ENCODE results near the gene SUCO.

Gene SUCO

DNA sequence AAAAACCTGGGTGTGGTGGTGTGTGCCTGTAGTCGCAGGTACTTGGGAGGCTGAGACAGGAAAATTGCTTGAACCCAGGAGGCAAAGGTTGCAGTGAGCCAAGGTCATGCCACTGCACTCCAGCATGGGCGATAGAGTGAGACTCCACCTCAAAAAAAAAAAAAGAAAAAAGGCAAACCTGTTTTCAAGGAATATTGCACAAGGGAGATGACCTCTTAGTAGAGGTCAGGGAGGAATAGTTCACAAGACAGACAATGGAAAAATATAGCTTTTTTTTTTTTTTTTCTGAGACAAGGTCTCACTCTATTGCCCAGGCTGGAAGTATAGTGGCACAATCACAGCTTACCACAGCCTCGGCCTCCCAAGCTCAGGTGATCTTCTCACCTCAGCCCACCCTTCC lies 22.5 kb upstream of the SUCO start:
- ChIA-PET CTCF (no interaction called here), POLR2A (interaction anchor here (1.9 kb wide), 1 partner anchor 22 kb away, joined by 4 read pairs; no protein-coding TSS in a partner anchor)
- DNase-seq (ENCODE audit: extremely low spot score) = no peak
- TF ChIP-seq, protein P1, sequence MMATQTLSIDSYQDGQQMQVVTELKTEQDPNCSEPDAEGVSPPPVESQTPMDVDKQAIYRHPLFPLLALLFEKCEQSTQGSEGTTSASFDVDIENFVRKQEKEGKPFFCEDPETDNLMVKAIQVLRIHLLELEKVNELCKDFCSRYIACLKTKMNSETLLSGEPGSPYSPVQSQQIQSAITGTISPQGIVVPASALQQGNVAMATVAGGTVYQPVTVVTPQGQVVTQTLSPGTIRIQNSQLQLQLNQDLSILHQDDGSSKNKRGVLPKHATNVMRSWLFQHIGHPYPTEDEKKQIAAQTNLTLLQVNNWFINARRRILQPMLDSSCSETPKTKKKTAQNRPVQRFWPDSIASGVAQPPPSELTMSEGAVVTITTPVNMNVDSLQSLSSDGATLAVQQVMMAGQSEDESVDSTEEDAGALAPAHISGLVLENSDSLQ (IDR thresholded peaks at IDR 0.05) = no peak
- TF ChIP-seq TARDBP (IDR thresholded peaks at IDR 0.05) = no peak
- TF ChIP-seq CTBP1 (IDR thresholded peaks at IDR 0.05; ENCODE audit: borderline replicate concordance) = no peak
- TF ChIP-seq FOXK2 (IDR thresholded peaks at IDR 0.05) = no peak
- TF ChIP-seq SUZ12 (IDR thresholded peaks at IDR 0.05) = no peak

GRCh38 chr1:172512591-172512990 lies 20.4 kb upstream of the SUCO start:
- CTCF ChIA-PET = no interaction called here
- TF ChIP-seq NFRKB (IDR thresholded peaks at IDR 0.05) (no peak), CTBP1 (IDR thresholded peaks at IDR 0.05; ENCODE audit: borderline replicate concordance) (no peak), HDGF (IDR thresholded peaks at IDR 0.05; ENCODE audit: borderline replicate concordance) (no peak), FOXA1 (IDR thresholded peaks at IDR 0.05) (no peak), SUZ12 (IDR thresholded peaks at IDR 0.05) (no peak), ELF4 (IDR thresholded peaks at IDR 0.05) (no peak), FOXK2 (IDR thresholded peaks at IDR 0.05) (no peak), BHLHE40 (IDR thresholded peaks at IDR 0.05; ENCODE audit: borderline replicate concordance) (no peak), LEF1 (IDR thresholded peaks at IDR 0.05; ENCODE audit: borderline replicate concordance) (no peak), FOXM1 (IDR thresholded peaks at IDR 0.05; ENCODE audit: borderline replicate concordance) (no peak), ARNT (IDR thresholded peaks at IDR 0.05) (no peak), L3MBTL2 (conservative IDR thresholded peaks at IDR 0.05) (no peak), TARDBP (IDR thresholded peaks at IDR 0.05) (no peak), ZNF384 (IDR thresholded peaks at IDR 0.05) (no peak), SP1 (IDR thresholded peaks at IDR 0.05) (no peak)
- TF ChIP-seq, protein P1 (IDR thresholded peaks at IDR 0.05) = no peak
- POLR2A ChIA-PET = no interaction called here
- DNase-seq (ENCODE audit: extremely low spot score) = no peak

GRCh38 chr1:172513479-172513878 lies 19.5 kb upstream of the SUCO start:
- no peak for DNase-seq (ENCODE audit: extremely low spot score)
- TF ChIP-seq ZNF384 (IDR thresholded peaks at IDR 0.05) (no peak), CTBP1 (IDR thresholded peaks at IDR 0.05; ENCODE audit: borderline replicate concordance) (no peak), FOXK2 (IDR thresholded peaks at IDR 0.05) (no peak), L3MBTL2 (conservative IDR thresholded peaks at IDR 0.05) (no peak), TARDBP (IDR thresholded peaks at IDR 0.05) (no peak), ARNT (IDR thresholded peaks at IDR 0.05) (no peak), ELF4 (IDR thresholded peaks at IDR 0.05) (no peak)
- TF ChIP-seq, protein P1 (IDR thresholded peaks at IDR 0.05) = no peak
- ChIA-PET POLR2A (no interaction called here), CTCF (no interaction called here)

- ChIA-PET CTCF (no interaction called here), POLR2A (no interaction called here)
- TF ChIP-seq BHLHE40 (IDR thresholded peaks at IDR 0.05; ENCODE audit: borderline replicate concordance) (no peak), FOXK2 (IDR thresholded peaks at IDR 0.05) (no peak), SUZ12 (IDR thresholded peaks at IDR 0.05) (no peak), FOXA1 (IDR thresholded peaks at IDR 0.05) (no peak), LEF1 (IDR thresholded peaks at IDR 0.05; ENCODE audit: borderline replicate concordance) (no peak), FOXM1 (IDR thresholded peaks at IDR 0.05; ENCODE audit: borderline replicate concordance) (no peak), ELF4 (IDR thresholded peaks at IDR 0.05) (no peak), ARNT (IDR thresholded peaks at IDR 0.05) (no peak), CTBP1 (IDR thresholded peaks at IDR 0.05; ENCODE audit: borderline replicate concordance) (no peak), ZNF384 (IDR thresholded peaks at IDR 0.05) (no peak), HDGF (IDR thresholded peaks at IDR 0.05; ENCODE audit: borderline replicate concordance) (no peak), NFRKB (IDR thresholded peaks at IDR 0.05) (no peak), TARDBP (IDR thresholded peaks at IDR 0.05) (no peak), L3MBTL2 (conservative IDR thresholded peaks at IDR 0.05) (no peak), SP1 (IDR thresholded peaks at IDR 0.05) (no peak)
- TF ChIP-seq, protein P1 (IDR thresholded peaks at IDR 0.05) = no peak
- DNase-seq (ENCODE audit: extremely low spot score) = no peak
Measured at GRCh38 chr1:172514108-172514507, 18.8 kb upstream of the SUCO start.

GRCh38 chr1:172515436-172515835 lies 17.5 kb upstream of the SUCO start:
- no peak for TF ChIP-seq HDGF (IDR thresholded peaks at IDR 0.05; ENCODE audit: borderline replicate concordance)
- TF ChIP-seq SUZ12 (IDR thresholded peaks at IDR 0.05) = no peak
- no peak for TF ChIP-seq NFRKB (IDR thresholded peaks at IDR 0.05)
- TF ChIP-seq BHLHE40 (IDR thresholded peaks at IDR 0.05; ENCODE audit: borderline replicate concordance) = no peak
- TF ChIP-seq L3MBTL2 (conservative IDR thresholded peaks at IDR 0.05) = no peak
- no peak for TF ChIP-seq TARDBP (IDR thresholded peaks at IDR 0.05)
- TF ChIP-seq ARNT (IDR thresholded peaks at IDR 0.05) = no peak
- TF ChIP-seq SP1 (IDR thresholded peaks at IDR 0.05) = no peak
- TF ChIP-seq, protein P1 (IDR thresholded peaks at IDR 0.05) = no peak
- TF ChIP-seq ZNF384 (IDR thresholded peaks at IDR 0.05) = no peak
- no peak for TF ChIP-seq LEF1 (IDR thresholded peaks at IDR 0.05; ENCODE audit: borderline replicate concordance)
- no peak for DNase-seq (ENCODE audit: extremely low spot score)
- ChIA-PET CTCF (no interaction called here), POLR2A (no interaction called here)

Measured in HEK293T (cell line).